Stomach (tissue), 4 donors: ENCODE data around the gene LCN12.

ENCODE experiments used
- CTCF ChIP-seq, 7 experiments: fragments of 450-650 bp in 4 of 7; fragments of 200-600 bp in 3 of 7; sonication (generic) in 3 of 7; IDR thresholded peaks; one replicate each; pipeline ENCODE4 v1.5.1; 2016 to 2019; ENCODE audit warnings: antibody characterized with exemption in 7 of 7, control low read depth in 2 of 7, mild to moderate bottlenecking in 1 of 7
- POLR2AphosphoS5 ChIP-seq, 3 donors: sonication (generic); formaldehyde crosslinking; IDR thresholded peaks; one replicate each; pipeline ENCODE4 v1.6.1; 2016; ENCODE audit warnings: antibody characterized with exemption in 3 of 3

- TF ChIP-seq CTCF (IDR thresholded peaks at IDR 0.05) (no peak), POLR2AphosphoS5 (IDR thresholded peaks at IDR 0.05) (no peak)
Measured at GRCh38 chr9:136951541-136952320, at the start of gene LCN12.
